K562 (cell line): ENCODE data around the gene CEMP1. TPM values are rescaled to one million over a fixed set of nuclear protein-coding genes. Genes with fewer than 3 reads are reported as not detected.

Experiments used
- CBFA2T2 ChIP-seq: fragments of 450-650 bp; conservative IDR thresholded peaks from 2 replicates; pipeline ENCODE4 v1.6.1; 2017; ENCODE audit warnings: mild to moderate bottlenecking
- CEBPG ChIP-seq, 3 experiments: fragments of 200-800 bp in 1 of 3; sonication (Bioruptor generic) in 1 of 3; sonication (generic) in 1 of 3; formaldehyde crosslinking in 1 of 3; IDR thresholded peaks in 2 of 3; conservative IDR thresholded peaks in 1 of 3; 2 replicates each; pipeline versions ENCODE4 v1.6.1 to v1.8.0; 2016 to 2022; ENCODE audit warnings: missing compliant biosample characterization in 2 of 3, missing genetic modification characterization in 2 of 3, mild to moderate bottlenecking in 1 of 3, missing genetic modification reagents in 1 of 3
- FOSL1 ChIP-seq: fragments of 200-800 bp; sonication (Bioruptor generic); conservative IDR thresholded peaks from 2 replicates; pipeline ENCODE4 v1.6.1; 2016; ENCODE audit warnings: missing genetic modification characterization, missing compliant biosample characterization
- NFIX ChIP-seq: fragments of 250-450 bp; sonication (Bioruptor Pico); IDR thresholded peaks from 2 replicates; pipeline ENCODE4 v1.4.0; 2020; ENCODE audit warnings: low read depth, mild to moderate bottlenecking, moderate library complexity
- NONO ChIP-seq, 2 experiments: fragments of 200-400 bp in 1 of 2; fragments of 450-650 bp in 1 of 2; formaldehyde crosslinking in 1 of 2; IDR thresholded peaks; 2 replicates each; pipeline ENCODE4 v1.6.1; 2017; ENCODE audit warnings: low read depth in 2 of 2, mild to moderate bottlenecking in 2 of 2, moderate library complexity in 2 of 2, low read length in 1 of 2
- PHF20 ChIP-seq: fragments of 450-650 bp; IDR thresholded peaks from 2 replicates; pipeline ENCODE4 v1.6.1; 2018; ENCODE audit not compliant: partially characterized antibody
- PHF8 ChIP-seq: fragments of 200-600 bp; sonication (generic); IDR thresholded peaks from 2 replicates; pipeline ENCODE4 v1.6.1; 2012; ENCODE audit warnings: mixed run types, mild to moderate bottlenecking, inconsistent platforms, low read length, moderate library complexity, borderline replicate concordance
- RBFOX2 ChIP-seq: fragments of 200-400 bp; formaldehyde crosslinking; IDR thresholded peaks from 2 replicates; pipeline ENCODE4 v1.6.1; 2017; ENCODE audit warnings: low read depth, mild to moderate bottlenecking, low read length, moderate library complexity
- TAF1 ChIP-seq: IDR thresholded peaks from 2 replicates; pipeline ENCODE4 v1.6.1; 2011; ENCODE audit warnings: mild to moderate bottlenecking, low read length, moderate library complexity; ENCODE audit not compliant: insufficient read depth, control insufficient read depth, severe bottlenecking; ENCODE audit errors: extremely low read depth
- ZBTB17 ChIP-seq: fragments of 450-650 bp; formaldehyde crosslinking; IDR thresholded peaks from 2 replicates; pipeline ENCODE4 v1.4.0; 2020; ENCODE audit warnings: mild to moderate bottlenecking
- polyA plus RNA-seq, 8 experiments: library from polyadenylated mRNA; depleted of rRNA in 4 of 8; stranded (reverse) in 5 of 8; unstranded in 3 of 8; fragments of >200 nt; fragmentation: Nextera tagmentation in 2 of 8; fragmentation: Illumina TruSeq in 1 of 8; extraction: Ambion mirVana in 2 of 8; extraction: Trizol in 1 of 8; gene quantifications; 2 replicates each; pipeline versions ENCODE4 v1.2.1 to v1.2.3, GENCODE V29; 2011 to 2014; ENCODE audit warnings: inconsistent platforms in 1 of 8, missing spikeins in 1 of 8
- total RNA-seq, 7 experiments: library from RNA; depleted of rRNA in 6 of 7; stranded (reverse); fragments of >200 nt in 6 of 7; fragmentation: Illumina TruSeq in 2 of 7; extraction: Trizol in 2 of 7; gene quantifications; 2 replicates each; pipeline versions ENCODE4 v1.2.1 to v1.2.3, GENCODE V29; 2011 to 2021; ENCODE audit warnings: low replicate concordance in 1 of 7
- TF ChIP-seq, protein P1 (sequence below): fragments of 250-450 bp; sonication (Bioruptor Pico); IDR thresholded peaks from 2 replicates; pipeline ENCODE4 v1.4.0; 2020
- TF ChIP-seq, protein P2 (sequence below), 2 experiments: fragments of 200-800 bp in 1 of 2; sonication (Bioruptor generic) in 1 of 2; sonication (generic) in 1 of 2; formaldehyde crosslinking in 1 of 2; IDR thresholded peaks in 1 of 2; conservative IDR thresholded peaks in 1 of 2; 2 replicates each; pipeline versions ENCODE4 v1.5.0 to v1.6.1; 2016 to 2020; ENCODE audit warnings: missing compliant biosample characterization in 1 of 2, missing genetic modification characterization in 1 of 2, missing genetic modification reagents in 1 of 2
- TF ChIP-seq, protein P3 (sequence below): fragments of 200-800 bp; sonication (Bioruptor generic); IDR thresholded peaks from 2 replicates; pipeline ENCODE4 v1.6.1; 2017; ENCODE audit warnings: missing genetic modification characterization, missing compliant biosample characterization
- TF ChIP-seq, protein P4 (sequence below): fragments of 450-650 bp; formaldehyde crosslinking; IDR thresholded peaks from 2 replicates; pipeline ENCODE4 v1.4.0; 2022; ENCODE audit warnings: missing genetic modification characterization
- TF ChIP-seq, protein P5 (sequence below), 2 experiments: fragments of 450-650 bp in 1 of 2; sonication (generic) in 1 of 2; formaldehyde crosslinking in 1 of 2; IDR thresholded peaks in 1 of 2; conservative IDR thresholded peaks in 1 of 2; 2 replicates each; pipeline versions ENCODE4 v1.6.1 to v1.8.1; 2016 to 2023; ENCODE audit warnings: mild to moderate bottlenecking in 2 of 2, moderate library complexity in 2 of 2, inconsistent platforms in 1 of 2, missing genetic modification reagents in 1 of 2

CEMP1 gene
- total and polyA plus RNA-seq, 9 of the 15 experiments (the other 6 are each of a cell fraction or from before 2014, with no cell fraction given) = 0.05 to 0.45 TPM; not detected in 7

DNA sequence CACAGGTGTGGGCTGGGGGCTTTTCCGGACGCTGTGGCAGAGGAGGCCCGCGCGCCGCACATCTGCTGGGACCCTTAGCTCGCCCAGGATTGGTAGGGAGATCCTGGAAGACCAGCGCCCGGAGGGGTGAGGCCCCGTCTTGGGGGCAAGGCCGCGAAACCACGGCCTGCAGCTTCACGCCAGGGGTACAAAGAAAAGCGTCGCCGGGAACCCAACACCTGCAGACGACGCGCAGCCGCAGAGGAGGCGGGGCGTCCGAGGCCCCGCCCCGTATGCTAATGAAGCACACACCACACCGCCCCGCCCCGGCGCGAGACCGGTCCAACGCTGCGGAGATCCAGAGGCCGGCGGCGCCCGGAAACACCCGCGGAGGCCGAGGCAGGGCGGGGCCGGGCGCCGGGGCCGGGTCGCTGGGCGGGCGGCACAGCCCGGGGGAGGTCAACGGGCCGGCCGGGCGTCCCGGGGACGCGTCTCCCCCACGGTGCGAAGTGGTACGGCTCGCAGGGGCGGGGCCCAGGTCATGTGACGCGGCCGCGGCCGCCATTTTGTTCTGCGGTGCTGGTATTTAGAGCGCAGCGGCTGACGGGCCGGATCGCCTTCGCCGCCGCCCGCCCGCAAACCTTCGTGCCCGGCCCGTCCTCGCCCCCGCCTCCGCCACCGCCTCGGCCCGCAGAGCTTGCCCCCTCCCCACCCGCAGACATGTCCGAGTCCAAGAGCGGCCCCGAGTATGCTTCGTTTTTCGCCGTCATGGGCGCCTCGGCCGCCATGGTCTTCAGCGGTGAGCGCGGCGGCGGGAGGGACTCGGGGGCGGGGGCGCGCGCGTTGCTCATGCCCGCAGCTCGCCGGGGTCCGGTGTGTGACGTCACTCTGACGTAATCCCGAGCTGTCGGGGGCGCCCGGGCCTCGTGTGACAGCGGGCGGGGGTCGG is 17.5 kb downstream of the CEMP1 start, which contains the start of gene ATP6V0C (continued):
- peak; percentile 79 for TF ChIP-seq PHF8
- TF ChIP-seq TAF1 = peak; percentile 92
- TF ChIP-seq, protein P1, sequence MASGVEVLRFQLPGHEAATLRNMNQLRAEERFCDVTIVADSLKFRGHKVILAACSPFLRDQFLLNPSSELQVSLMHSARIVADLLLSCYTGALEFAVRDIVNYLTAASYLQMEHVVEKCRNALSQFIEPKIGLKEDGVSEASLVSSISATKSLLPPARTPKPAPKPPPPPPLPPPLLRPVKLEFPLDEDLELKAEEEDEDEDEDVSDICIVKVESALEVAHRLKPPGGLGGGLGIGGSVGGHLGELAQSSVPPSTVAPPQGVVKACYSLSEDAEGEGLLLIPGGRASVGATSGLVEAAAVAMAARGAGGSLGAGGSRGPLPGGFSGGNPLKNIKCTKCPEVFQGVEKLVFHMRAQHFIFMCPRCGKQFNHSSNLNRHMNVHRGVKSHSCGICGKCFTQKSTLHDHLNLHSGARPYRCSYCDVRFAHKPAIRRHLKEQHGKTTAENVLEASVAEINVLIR (CRISPR knock-in tag) = peak; percentile 84
- peak; percentile 50; the same call in 1 of the 2 replicates for TF ChIP-seq CBFA2T2
- peak; percentile 27 for TF ChIP-seq CEBPG (CRISPR knock-in tag; IDR thresholded peaks at IDR 0.05)
- TF ChIP-seq CEBPG (tag; conservative IDR thresholded peaks at IDR 0.05 in 1 of 2, IDR thresholded peaks at IDR 0.05 in 1 of 2) = no peak
- TF ChIP-seq, protein P2, sequence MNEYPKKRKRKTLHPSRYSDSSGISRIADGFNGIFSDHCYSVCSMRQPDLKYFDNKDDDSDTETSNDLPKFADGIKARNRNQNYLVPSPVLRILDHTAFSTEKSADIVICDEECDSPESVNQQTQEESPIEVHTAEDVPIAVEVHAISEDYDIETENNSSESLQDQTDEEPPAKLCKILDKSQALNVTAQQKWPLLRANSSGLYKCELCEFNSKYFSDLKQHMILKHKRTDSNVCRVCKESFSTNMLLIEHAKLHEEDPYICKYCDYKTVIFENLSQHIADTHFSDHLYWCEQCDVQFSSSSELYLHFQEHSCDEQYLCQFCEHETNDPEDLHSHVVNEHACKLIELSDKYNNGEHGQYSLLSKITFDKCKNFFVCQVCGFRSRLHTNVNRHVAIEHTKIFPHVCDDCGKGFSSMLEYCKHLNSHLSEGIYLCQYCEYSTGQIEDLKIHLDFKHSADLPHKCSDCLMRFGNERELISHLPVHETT (CRISPR knock-in tag; conservative IDR thresholded peaks at IDR 0.05 in 1 of 2, IDR thresholded peaks at IDR 0.05 in 1 of 2) = peak in 1 of 2 experiments; percentile 100; a peak in 2 of 4 replicates
- TF ChIP-seq, protein P3, sequence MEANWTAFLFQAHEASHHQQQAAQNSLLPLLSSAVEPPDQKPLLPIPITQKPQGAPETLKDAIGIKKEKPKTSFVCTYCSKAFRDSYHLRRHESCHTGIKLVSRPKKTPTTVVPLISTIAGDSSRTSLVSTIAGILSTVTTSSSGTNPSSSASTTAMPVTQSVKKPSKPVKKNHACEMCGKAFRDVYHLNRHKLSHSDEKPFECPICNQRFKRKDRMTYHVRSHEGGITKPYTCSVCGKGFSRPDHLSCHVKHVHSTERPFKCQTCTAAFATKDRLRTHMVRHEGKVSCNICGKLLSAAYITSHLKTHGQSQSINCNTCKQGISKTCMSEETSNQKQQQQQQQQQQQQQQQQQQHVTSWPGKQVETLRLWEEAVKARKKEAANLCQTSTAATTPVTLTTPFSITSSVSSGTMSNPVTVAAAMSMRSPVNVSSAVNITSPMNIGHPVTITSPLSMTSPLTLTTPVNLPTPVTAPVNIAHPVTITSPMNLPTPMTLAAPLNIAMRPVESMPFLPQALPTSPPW (CRISPR knock-in tag) = peak; percentile 76
- TF ChIP-seq FOSL1 (tag) = peak; percentile 47; the same call in 1 of the 2 replicates
- no peak for TF ChIP-seq NFIX
- TF ChIP-seq NONO (IDR thresholded peaks at IDR 0.05; ENCODE audit: low read depth in 2 of 2, low read length in 1 of 2) = peak; percentile 62 to 99; a peak in 3 of 4 replicates
- TF ChIP-seq, protein P4, sequence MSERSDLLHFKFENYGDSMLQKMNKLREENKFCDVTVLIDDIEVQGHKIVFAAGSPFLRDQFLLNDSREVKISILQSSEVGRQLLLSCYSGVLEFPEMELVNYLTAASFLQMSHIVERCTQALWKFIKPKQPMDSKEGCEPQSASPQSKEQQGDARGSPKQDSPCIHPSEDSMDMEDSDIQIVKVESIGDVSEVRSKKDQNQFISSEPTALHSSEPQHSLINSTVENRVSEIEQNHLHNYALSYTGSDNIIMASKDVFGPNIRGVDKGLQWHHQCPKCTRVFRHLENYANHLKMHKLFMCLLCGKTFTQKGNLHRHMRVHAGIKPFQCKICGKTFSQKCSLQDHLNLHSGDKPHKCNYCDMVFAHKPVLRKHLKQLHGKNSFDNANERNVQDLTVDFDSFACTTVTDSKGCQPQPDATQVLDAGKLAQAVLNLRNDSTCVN (CRISPR knock-in tag) = no peak
- TF ChIP-seq, protein P5, sequence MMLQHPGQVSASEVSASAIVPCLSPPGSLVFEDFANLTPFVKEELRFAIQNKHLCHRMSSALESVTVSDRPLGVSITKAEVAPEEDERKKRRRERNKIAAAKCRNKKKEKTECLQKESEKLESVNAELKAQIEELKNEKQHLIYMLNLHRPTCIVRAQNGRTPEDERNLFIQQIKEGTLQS (IDR thresholded peaks at IDR 0.05) = peak; percentile 89
- TF ChIP-seq, protein P5 (CRISPR knock-in tag; conservative IDR thresholded peaks at IDR 0.05) = no peak
- 0 out of 2 replicates have a peak, but pooled peaks have one; percentile 44 for TF ChIP-seq ZBTB17 (CRISPR knock-in tag)
- peak; percentile 87 for TF ChIP-seq RBFOX2
- peak; percentile 76 for TF ChIP-seq PHF20
